GM12878 (cell line): ENCODE data around the gene AANAT. TPM values are rescaled to one million over a fixed set of nuclear protein-coding genes. Genes with fewer than 3 reads are reported as not detected.

Experiments used
- ATAC-seq: fragments of 200-7000 bp; cut with Tn5 transposase; 3 replicates; pipeline ENCODE4 v1.9.1; 2020; ENCODE audit warnings: mild to moderate bottlenecking, moderate library complexity
- BruUV-seq: library from RNA; stranded (reverse); fragments of 400-500 nt; replicated peaks from 2 replicates; lab custom pipeline; 2021; lab: Mats Ljungman, UMichigan
- CTCF ChIA-PET: fragments of 300-600 bp; sonication (Branson Sonifier 250); formaldehyde crosslinking; extraction: SDS; loops from one replicate; lab custom pipeline; 2021; ENCODE audit warnings: inconsistent platforms; lab: Yijun Ruan, JAX
- POLR2A ChIA-PET: fragments of 350-600 bp; formaldehyde crosslinking; extraction: SDS; loops from one replicate; lab custom pipeline; 2021; ENCODE audit warnings: inconsistent platforms; lab: Charles Lee
- RAD21 ChIA-PET: fragments of 300-600 bp; sonication (Branson Sonifier 250); formaldehyde crosslinking; loops from one replicate; lab custom pipeline; 2023; ENCODE audit warnings: antibody characterized with exemption; ENCODE audit not compliant: unreplicated experiment; lab: Charles Lee
- SMC1A ChIA-PET: fragments of 300-600 bp; sonication (Branson Sonifier 250); formaldehyde crosslinking; loops from one replicate; lab custom pipeline; 2023; ENCODE audit not compliant: unreplicated experiment, uncharacterized antibody; lab: Charles Lee
- DNase-seq: peaks from one replicate; pipeline ENCODE4 v3.0.0-alpha.2; 2011; ENCODE audit warnings: low read depth, low spot score
- FAIRE-seq: peaks from 3 replicates; lab custom pipeline; 2011; peaks lifted over from hg19 to GRCh38; lab: Jason Lieb, UNC
- H2AFZ ChIP-seq: 2 replicates; pipeline ENCODE4 v1.6.0; 2011; ENCODE audit warnings: low read depth, low read length, control low read depth; ENCODE audit not compliant: control insufficient read depth
- H3K27ac ChIP-seq: 2 replicates; pipeline ENCODE4 v1.5.1; 2011; ENCODE audit warnings: control low read depth; ENCODE audit not compliant: control insufficient read depth, insufficient read depth
- H3K27me3 ChIP-seq, 2 experiments: replicated peaks in 1 of 2; 2 replicates each; pipeline versions ENCODE4 v1.6.0 to v1.6.1; 2011; ENCODE audit warnings: low read length in 1 of 2; ENCODE audit not compliant: control insufficient read depth in 2 of 2, insufficient read depth in 2 of 2
- H3K36me3 ChIP-seq, 2 experiments: 2 replicates each; pipeline ENCODE4 v1.5.1; 2011; ENCODE audit warnings: low read length in 1 of 2; ENCODE audit not compliant: control insufficient read depth in 2 of 2, insufficient read depth in 2 of 2
- H3K4me1 ChIP-seq: 2 replicates; pipeline ENCODE4 v1.6.1; 2011; ENCODE audit warnings: mild to moderate bottlenecking, low read length, moderate library complexity, mixed read lengths; ENCODE audit not compliant: control insufficient read depth, insufficient read depth
- H3K4me2 ChIP-seq: 2 replicates; pipeline ENCODE4 v1.6.0; 2011; ENCODE audit warnings: control low read depth; ENCODE audit not compliant: control insufficient read depth, insufficient read depth
- H3K4me3 ChIP-seq: fragments of 200-600 bp; sonication (generic); 2 replicates; pipeline ENCODE4 v1.5.1; 2016
- H3K79me2 ChIP-seq: 2 replicates; pipeline ENCODE4 v1.6.0; 2011; ENCODE audit warnings: low read length; ENCODE audit not compliant: control insufficient read depth, insufficient read depth
- H3K9ac ChIP-seq: 2 replicates; pipeline ENCODE4 v1.8.0; 2011; ENCODE audit warnings: low read length, control low read depth, mixed read lengths; ENCODE audit not compliant: control insufficient read depth, insufficient read depth
- H3K9me3 ChIP-seq: replicated peaks from 3 replicates; pipeline ENCODE4 v1.5.1; 2011; ENCODE audit warnings: mild to moderate bottlenecking, low read length; ENCODE audit not compliant: control insufficient read depth, insufficient read depth
- H4K20me1 ChIP-seq: 2 replicates; pipeline ENCODE4 v1.6.0; 2011; ENCODE audit not compliant: control insufficient read depth, insufficient read depth
- BCL3 ChIP-seq: IDR thresholded peaks from 2 replicates; pipeline ENCODE4 v1.6.1; 2011; ENCODE audit warnings: borderline replicate concordance, low read depth, mild to moderate bottlenecking, moderate library complexity, low read length; ENCODE audit not compliant: insufficient read depth, poor library complexity, severe bottlenecking
- ELK1 ChIP-seq: IDR thresholded peaks from 2 replicates; pipeline ENCODE4 v1.6.1; 2012; ENCODE audit warnings: low read depth, low read length, improper control_type of control experiment
- HCFC1 ChIP-seq: fragments of 150-350 bp; IDR thresholded peaks from 2 replicates; pipeline ENCODE4 v1.6.1; 2014; ENCODE audit warnings: low read length
- NKRF ChIP-seq: fragments of 450-650 bp; conservative IDR thresholded peaks from 2 replicates; pipeline ENCODE4 v1.6.1; 2017; ENCODE audit warnings: mild to moderate bottlenecking, moderate library complexity
- PAX5 ChIP-seq: IDR thresholded peaks from 2 replicates; pipeline ENCODE4 v1.6.1; 2011; ENCODE audit warnings: low read depth, low read length, borderline replicate concordance
- POLR2AphosphoS2 ChIP-seq: IDR thresholded peaks from 2 replicates; pipeline ENCODE4 v1.6.1; 2011; ENCODE audit warnings: low read depth, mild to moderate bottlenecking, low read length, improper control_type of control experiment, moderate library complexity
- STAT3 ChIP-seq: IDR thresholded peaks from 2 replicates; pipeline ENCODE4 v1.6.1; 2011; ENCODE audit warnings: low read depth, low read length, improper control_type of control experiment
- ZBTB11 ChIP-seq: fragments of 450-650 bp; formaldehyde crosslinking; IDR thresholded peaks from 2 replicates; pipeline ENCODE4 v1.5.0; 2022; ENCODE audit warnings: mild to moderate bottlenecking, missing genetic modification characterization
- WGBS: methylation state at CpG from one replicate; pipeline ENCODE4 v1.1.6; 2016; ENCODE audit warnings: low lambda C conversion rate; ENCODE audit not compliant: insufficient replicate concordance, insufficient coverage; ENCODE audit errors: missing lambda C conversion rate; 5-methylcytosine and 5-hydroxymethylcytosine counted together
- in situ Hi-C: fragments of 300-500 bp; cut with MboI; formaldehyde crosslinking; loops from 9 replicates; pipeline ENCODE4 v1.14.3; 2018; ENCODE audit warnings: mixed read lengths
- intact Hi-C: fragments of 100-400 bp; cut with micrococcal nuclease; formaldehyde crosslinking; loops from one replicate; pipeline ENCODE4 v1.14.2; 2022; ENCODE audit not compliant: unreplicated experiment
- polyA plus RNA-seq, 11 experiments: library from polyadenylated mRNA; depleted of rRNA in 4 of 11; unstranded in 6 of 11; stranded (reverse) in 5 of 11; fragments of >200 nt; fragmentation: Nextera tagmentation in 4 of 11; fragmentation: Illumina TruSeq in 1 of 11; extraction: Ambion mirVana in 4 of 11; extraction: Trizol in 1 of 11; gene quantifications; 1 replicate in 1 of 11; 2 replicates in 10 of 11; pipeline versions ENCODE4 v1.2.1 to v1.2.3, GENCODE V29; 2011 to 2016; ENCODE audit warnings: inconsistent platforms in 2 of 11, missing spikeins in 2 of 11, low read depth in 1 of 11
- total RNA-seq, 4 experiments: library from RNA; depleted of rRNA in 3 of 4; stranded (reverse); fragments of >200 nt in 3 of 4; fragmentation: Illumina TruSeq in 1 of 4; extraction: Trizol in 1 of 4; gene quantifications; 2 replicates each; pipeline versions ENCODE4 v1.2.1 to v1.2.3, GENCODE V29; 2013 to 2021

Gene AANAT
- total and polyA plus RNA-seq, 10 of the 15 experiments (the other 5 are each of a cell fraction or from before 2014, with no cell fraction given), result 0.23 TPM; not detected in 9

GRCh38 chr17:76495663-76496400 is 28.4 kb downstream of the AANAT start:
- FAIRE-seq (no peak), ATAC-seq (no peak), DNase-seq (no peak)
- WGBS, result 80% methylated on average over 16 of the region's 16 CpGs
- ChIA-PET CTCF (interaction anchor here (0.7 to 2.3 kb wide), 3 partner anchors 12 to 252 kb away, joined by 3 to 8 read pairs (median 3); partner anchors contain the start of gene AANAT), SMC1A (interaction anchor here (0.9 to 8.7 kb wide), 2 partner anchors 11 to 17 kb away, joined by 4 to 115 read pairs; no protein-coding TSS in a partner anchor), POLR2A (interaction anchor here (4.1 to 9.0 kb wide), 2 partner anchors 13 to 15 kb away, joined by 49 to 101 read pairs; no protein-coding TSS in a partner anchor), RAD21 (interaction anchor here (2.1 kb wide), 1 partner anchor 12 kb away, joined by 5 read pairs; no protein-coding TSS in a partner anchor)
- TF ChIP-seq PAX5 (no peak), ELK1 (no peak), POLR2AphosphoS2 (no peak), STAT3 (no peak), BCL3 (no peak), ZBTB11 (no peak), HCFC1 (no peak), NKRF (no peak)
- Histone ChIP-seq H2AFZ (no peak overlapping the region), H4K20me1 (no peaks in the 10 kb centered on the region), H3K9me3 (no peaks in the 10 kb centered on the region), H3K4me1 (peaks cover 80% of the 10 kb centered on the region), H3K79me2 (peaks cover 72% of the 10 kb centered on the region), H3K27ac (no peak overlapping the region), H3K36me3 (no peaks in the 10 kb centered on the region; a peak in 3 of 4 replicates), H3K9ac (no peak overlapping the region), H3K4me3 (no peak overlapping the region), H3K27me3 (no peaks in the 10 kb centered on the region), H3K4me2 (no peak overlapping the region)
- in situ Hi-C loops, result no loop called here
- no TSS peak for BruUV-seq
- intact Hi-C loops, result no loop called here
